Measurements from ENCODE around the gene ID3.
"Not testable (repeated sequence)": the region's sequence is repeated elsewhere in the genome, so short reads cannot be mapped to it uniquely, and the experiment has no call there.

Gene ID3

GRCh38 chr1:23545851-23546250 is 13.4 kb downstream of the ID3 start:
- peaks cover 16% of the 10 kb centered on the region for H3K27me3 ChIP-seq (ENCODE audit: insufficient read depth, poor library complexity, severe bottlenecking)
- no peak for TF ChIP-seq CTCF (IDR thresholded peaks at IDR 0.05; ENCODE audit: insufficient read depth, low read length)
- TF ChIP-seq REST (IDR thresholded peaks at IDR 0.05; ENCODE audit: insufficient replicate concordance, low read depth): no peak
- TF ChIP-seq POLR2AphosphoS5 (IDR thresholded peaks at IDR 0.05; ENCODE audit: low read depth): no peak
- no peak for TF ChIP-seq GABPA (IDR thresholded peaks at IDR 0.05; ENCODE audit: low read depth)
- no peak for TF ChIP-seq SPI1 (IDR thresholded peaks at IDR 0.05; ENCODE audit: borderline replicate concordance, low read depth)
- no peak for DNase-seq (ENCODE audit: low read depth in 1 of 2, low spot score in 1 of 2)
- no peak overlapping the region for H3K4me3 ChIP-seq (replicated peaks; ENCODE audit: insufficient read depth, low read length)
- H3K27ac ChIP-seq (replicated peaks): no peak overlapping the region

- H3K4me3 ChIP-seq (replicated peaks; ENCODE audit: insufficient read depth, low read length): no peak overlapping the region
- TF ChIP-seq REST (IDR thresholded peaks at IDR 0.05; ENCODE audit: insufficient replicate concordance, low read depth) (no peak), CTCF (IDR thresholded peaks at IDR 0.05; ENCODE audit: insufficient read depth, low read length) (peak; percentile 86)
- H3K27ac ChIP-seq (replicated peaks): no peak overlapping the region
- peak in 1 of 2 experiments; percentile 74 for DNase-seq (ENCODE audit: low read depth in 1 of 2, low spot score in 1 of 2)
- peaks cover 16% of the 10 kb centered on the region for H3K27me3 ChIP-seq (ENCODE audit: insufficient read depth, poor library complexity, severe bottlenecking)
Measured at GRCh38 chr1:23544444-23545389, 14.6 kb downstream of the ID3 start.

- Histone ChIP-seq H3K4me3 (replicated peaks; ENCODE audit: insufficient read depth, low read length) (no peak overlapping the region), H3K27me3 (ENCODE audit: insufficient read depth, poor library complexity, severe bottlenecking) (peaks cover 16% of the 10 kb centered on the region), H3K27ac (replicated peaks) (no peak overlapping the region)
- TF ChIP-seq POLR2AphosphoS5 (IDR thresholded peaks at IDR 0.05; ENCODE audit: low read depth) (no peak), CTCF (IDR thresholded peaks at IDR 0.05; ENCODE audit: insufficient read depth, low read length) (no peak), SPI1 (IDR thresholded peaks at IDR 0.05; ENCODE audit: borderline replicate concordance, low read depth) (no peak), REST (IDR thresholded peaks at IDR 0.05; ENCODE audit: insufficient replicate concordance, low read depth) (no peak), GABPA (IDR thresholded peaks at IDR 0.05; ENCODE audit: low read depth) (no peak)
- DNase-seq (ENCODE audit: low read depth in 1 of 2, low spot score in 1 of 2): no peak
Measured at GRCh38 chr1:23543707-23544443, 15.4 kb downstream of the ID3 start.

GRCh38 chr1:23542940-23543339 is 16.4 kb downstream of the ID3 start:
- peaks cover 12% of the 10 kb centered on the region for H3K27me3 ChIP-seq (ENCODE audit: insufficient read depth, poor library complexity, severe bottlenecking)
- DNase-seq (ENCODE audit: low read depth in 1 of 2, low spot score in 1 of 2); H3K27ac ChIP-seq (replicated peaks); H3K4me3 ChIP-seq (replicated peaks; ENCODE audit: insufficient read depth, low read length): not testable (repeated sequence)
